K562 (cell line): ENCODE data around the gene PLA2G4D. TPM values are rescaled to one million over a fixed set of nuclear protein-coding genes. Genes with fewer than 3 reads are reported as not detected.

Source experiments
- ATAC-seq: fragments of 200-7000 bp; cut with Tn5 transposase; 3 replicates; pipeline ENCODE4 v1.9.1; 2020; ENCODE audit warnings: moderate library complexity
- BruUV-seq: library from RNA; stranded (reverse); fragments of 400-500 nt; replicated peaks from 2 replicates; lab custom pipeline; 2021; lab: Mats Ljungman, UMichigan
- CTCF ChIA-PET: fragments of 300-600 bp; formaldehyde crosslinking; extraction: SDS; loops from one replicate; lab custom pipeline; 2021; ENCODE audit warnings: low intra/inter-chr PET ratio; lab: Yijun Ruan, JAX
- POLR2A ChIA-PET: fragments of 300-600, 350-650 bp; sonication (Branson Sonifier 250); formaldehyde crosslinking; extraction: SDS; loops from one replicate; lab custom pipeline; 2021; ENCODE audit warnings: antibody characterized with exemption, inconsistent platforms; lab: Yijun Ruan, JAX
- DNase-seq, 4 experiments: peaks; one replicate each; pipeline versions ENCODE4 v3.0.0 to v3.0.0-alpha.2; 2011 to 2018; ENCODE audit warnings: low spot score in 3 of 4, mixed read lengths in 3 of 4; ENCODE audit errors: extremely low read depth in 1 of 4
- FAIRE-seq: peaks from 2 replicates; lab custom pipeline; 2011; peaks lifted over from hg19 to GRCh38; lab: Jason Lieb, UNC
- H2AFZ ChIP-seq: 2 replicates; pipeline ENCODE4 v1.6.0; 2011; ENCODE audit warnings: low read depth, low read length, control low read depth, inconsistent platforms
- H3K27ac ChIP-seq: fragments of 200-600 bp; 3 replicates; pipeline ENCODE4 v1.8.0; 2011; ENCODE audit warnings: low read depth, mild to moderate bottlenecking, control low read depth, inconsistent platforms, low read length, moderate library complexity, mixed read lengths; ENCODE audit errors: extremely low read depth
- H3K27me3 ChIP-seq, 2 experiments: fragments of 300-600 bp in 1 of 2; 2 replicates in 1 of 2; 3 replicates in 1 of 2; pipeline versions ENCODE4 v1.6.0 to v1.8.0; 2011; ENCODE audit warnings: inconsistent platforms in 2 of 2, low read length in 2 of 2, mild to moderate bottlenecking in 1 of 2, mixed read lengths in 1 of 2, moderate library complexity in 1 of 2; ENCODE audit not compliant: control insufficient read depth in 2 of 2, insufficient read depth in 2 of 2
- H3K36me3 ChIP-seq: fragments of 300-600 bp; 3 replicates; pipeline ENCODE4 v1.8.0; 2011; ENCODE audit warnings: mild to moderate bottlenecking, low read length, inconsistent platforms; ENCODE audit not compliant: control insufficient read depth, insufficient read depth
- H3K4me1 ChIP-seq, 2 experiments: fragments of 200-600 bp in 1 of 2; replicated peaks in 1 of 2; 2 replicates in 1 of 2; 3 replicates in 1 of 2; pipeline versions ENCODE4 v1.5.1 to v1.8.0; 2011; ENCODE audit warnings: inconsistent platforms in 2 of 2, low read length in 2 of 2, mild to moderate bottlenecking in 1 of 2, mixed read lengths in 1 of 2, moderate library complexity in 1 of 2; ENCODE audit not compliant: control insufficient read depth in 2 of 2, insufficient read depth in 2 of 2
- H3K4me2 ChIP-seq: 2 replicates; pipeline ENCODE4 v1.6.1; 2011; ENCODE audit warnings: low read length, control low read depth, inconsistent platforms, mixed read lengths; ENCODE audit not compliant: insufficient read depth
- H3K4me3 ChIP-seq: fragments of 200-600 bp; sonication (generic), shearing (Covaris generic); 2 replicates; pipeline ENCODE4 v1.5.1; 2016; ENCODE audit warnings: control low read depth, inconsistent platforms
- H3K79me2 ChIP-seq: fragments of 200-600 bp; 3 replicates; pipeline ENCODE4 v1.8.0; 2011; ENCODE audit warnings: low read length, inconsistent platforms; ENCODE audit not compliant: control insufficient read depth, insufficient read depth
- H3K9ac ChIP-seq, 2 experiments: 2 replicates each; pipeline versions ENCODE4 v1.6.0 to v1.6.1; 2011; ENCODE audit warnings: low read depth in 2 of 2, low read length in 2 of 2, control low read depth in 1 of 2, inconsistent platforms in 1 of 2, mild to moderate bottlenecking in 1 of 2, mixed read lengths in 1 of 2; ENCODE audit not compliant: insufficient read depth in 1 of 2
- H3K9me1 ChIP-seq: one replicate; pipeline ENCODE4 v1.6.0; 2011; ENCODE audit warnings: inconsistent platforms, mild to moderate bottlenecking, low read length, moderate library complexity; ENCODE audit not compliant: control insufficient read depth, insufficient read depth
- H3K9me3 ChIP-seq: replicated peaks from 2 replicates; pipeline ENCODE4 v1.5.1; 2011; ENCODE audit warnings: low read depth, low read length, inconsistent platforms; ENCODE audit not compliant: control insufficient read depth, insufficient read depth
- H4K20me1 ChIP-seq: replicated peaks from 2 replicates; pipeline ENCODE4 v1.6.1; 2011; ENCODE audit warnings: low read length, inconsistent platforms, mixed read lengths; ENCODE audit not compliant: control insufficient read depth, insufficient read depth
- E2F3 ChIP-seq: fragments of 250-450 bp; sonication (Bioruptor Pico); IDR thresholded peaks from 2 replicates; pipeline ENCODE4 v1.4.0; 2020; ENCODE audit warnings: mild to moderate bottlenecking
- ERF ChIP-seq: fragments of 450-650 bp; formaldehyde crosslinking; IDR thresholded peaks from 2 replicates; pipeline ENCODE4 v1.4.0; 2020; ENCODE audit warnings: mild to moderate bottlenecking, mixed read lengths
- FUS ChIP-seq: fragments of 200-400 bp; formaldehyde crosslinking; optimal IDR thresholded peaks from 2 replicates; pipeline ENCODE3; 2017; ENCODE audit warnings: low read depth, low read length
- JUN ChIP-seq, 2 experiments: sonication (generic) in 1 of 2; formaldehyde crosslinking in 1 of 2; IDR thresholded peaks; 2 replicates each; pipeline versions ENCODE4 v1.6.1 to v1.8.0; 2012 to 2022; ENCODE audit warnings: borderline replicate concordance in 2 of 2, mild to moderate bottlenecking in 2 of 2, improper control_type of control experiment in 1 of 2, low read depth in 1 of 2, low read length in 1 of 2, missing genetic modification reagents in 1 of 2
- PCBP1 ChIP-seq: fragments of 200-400 bp; formaldehyde crosslinking; IDR thresholded peaks from 2 replicates; pipeline ENCODE4 v1.6.1; 2018; ENCODE audit warnings: mild to moderate bottlenecking, low read depth, low read length; ENCODE audit not compliant: poor library complexity, severe bottlenecking
- SMARCE1 ChIP-seq: fragments of 450-650 bp; IDR thresholded peaks from 2 replicates; pipeline ENCODE4 v1.7.1; 2016; ENCODE audit warnings: mild to moderate bottlenecking
- WHSC1 ChIP-seq: IDR thresholded peaks from one replicate; pipeline ENCODE4 v1.6.1; 2012; ENCODE audit warnings: low read length, control low read depth, inconsistent platforms
- ZNF408 ChIP-seq: fragments of 250-450 bp; sonication (Bioruptor Pico); IDR thresholded peaks from 2 replicates; pipeline ENCODE4 v1.4.0; 2020; ENCODE audit warnings: low read depth, mild to moderate bottlenecking, moderate library complexity
- ZNF586 ChIP-seq: fragments of 450-650 bp; formaldehyde crosslinking; conservative IDR thresholded peaks from 2 replicates; pipeline ENCODE4 v1.4.0; 2020; ENCODE audit warnings: mild to moderate bottlenecking, moderate library complexity
- WGBS: fragments of 100-300 bp; shearing (Covaris generic); methylation state at CpG from one replicate; pipeline ENCODE4 v1.1.6; 2016; ENCODE audit warnings: low coverage, mixed read lengths; ENCODE audit not compliant: insufficient coverage; ENCODE audit errors: missing lambda C conversion rate; 5-methylcytosine and 5-hydroxymethylcytosine counted together
- in situ Hi-C: fragments of 300-500 bp; cut with MboI; formaldehyde crosslinking; loops from 4 replicates; pipeline ENCODE4 v1.15.0; 2018; ENCODE audit warnings: inconsistent platforms, mixed read lengths
- intact Hi-C: fragments of 100-400 bp; cut with micrococcal nuclease; formaldehyde crosslinking; loops from 2 replicates; pipeline ENCODE4 v1.14.2; 2022
- polyA plus RNA-seq, 8 experiments: library from polyadenylated mRNA; depleted of rRNA in 4 of 8; stranded (reverse) in 5 of 8; unstranded in 3 of 8; fragments of >200 nt; fragmentation: Nextera tagmentation in 2 of 8; fragmentation: Illumina TruSeq in 1 of 8; extraction: Ambion mirVana in 2 of 8; extraction: Trizol in 1 of 8; gene quantifications; 2 replicates each; pipeline versions ENCODE4 v1.2.1 to v1.2.3, GENCODE V29; 2011 to 2014; ENCODE audit warnings: inconsistent platforms in 1 of 8, missing spikeins in 1 of 8
- total RNA-seq, 7 experiments: library from RNA; depleted of rRNA in 6 of 7; stranded (reverse); fragments of >200 nt in 6 of 7; fragmentation: Illumina TruSeq in 2 of 7; extraction: Trizol in 2 of 7; gene quantifications; 2 replicates each; pipeline versions ENCODE4 v1.2.1 to v1.2.3, GENCODE V29; 2011 to 2021; ENCODE audit warnings: low replicate concordance in 1 of 7
- TF ChIP-seq, protein P1 (sequence below): fragments of 250-450 bp; sonication (Bioruptor Pico); IDR thresholded peaks from 2 replicates; pipeline ENCODE4 v1.5.0; 2020; ENCODE audit warnings: mild to moderate bottlenecking
- TF ChIP-seq, protein P2 (sequence below), 3 experiments: fragments of 200-800 bp in 1 of 3; fragments of 250-450 bp in 1 of 3; fragments of 450-650 bp in 1 of 3; sonication (Bioruptor Pico) in 1 of 3; sonication (Bioruptor generic) in 1 of 3; formaldehyde crosslinking in 1 of 3; IDR thresholded peaks; 2 replicates each; pipeline versions ENCODE4 v1.6.1 to v1.8.0; 2016 to 2022; ENCODE audit warnings: mild to moderate bottlenecking in 2 of 3, missing genetic modification characterization in 2 of 3, missing compliant biosample characterization in 1 of 3, moderate library complexity in 1 of 3
- TF ChIP-seq, protein P3 (sequence below): fragments of 250-450 bp; sonication (Bioruptor Pico); IDR thresholded peaks from 2 replicates; pipeline ENCODE4 v1.4.0; 2020; ENCODE audit warnings: mild to moderate bottlenecking

The PLA2G4D gene
- total and polyA plus RNA-seq, 9 of the 15 experiments (the other 6 are each of a cell fraction or from before 2014, with no cell fraction given): 0.04 TPM; not detected in 8

DNA sequence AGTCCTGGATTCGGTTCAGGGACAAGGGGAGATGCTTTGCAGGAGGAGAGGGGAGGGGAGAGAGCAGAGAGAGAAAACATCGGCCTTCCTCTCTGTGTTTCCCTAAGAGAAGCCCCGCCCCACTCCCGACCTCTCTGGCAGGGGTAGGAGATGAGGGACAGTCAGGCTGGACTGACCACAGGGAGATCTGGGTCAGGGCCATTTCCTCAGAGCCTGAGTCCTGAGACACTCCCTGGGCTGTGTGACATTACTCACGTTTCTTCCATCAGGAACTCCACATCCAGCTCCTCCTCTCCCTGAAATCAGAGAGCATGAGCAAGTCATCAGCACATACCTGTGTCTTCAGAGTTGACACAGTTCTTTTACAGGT is 9.1 kb downstream of the PLA2G4D start:
- FAIRE-seq: no peak
- Histone ChIP-seq H3K27me3 (peaks cover 39 to 86% of the 10 kb centered on the region in 2 experiments), H3K9ac (no peak overlapping the region), H4K20me1 (peaks cover 16% of the 10 kb centered on the region), H3K4me3 (no peak overlapping the region), H2AFZ (no peak overlapping the region), H3K9me1 (no peaks in the 10 kb centered on the region), H3K4me1 (peaks cover 0 to 19% of the 10 kb centered on the region in 2 experiments; a peak in 3 of 5 replicates), H3K27ac (no peak overlapping the region), H3K79me2 (no peaks in the 10 kb centered on the region), H3K4me2 (no peak overlapping the region), H3K36me3 (no peaks in the 10 kb centered on the region), H3K9me3 (no peaks in the 10 kb centered on the region)
- in situ Hi-C loops (no loop called here), intact Hi-C loops (no loop called here)
- DNase-seq: no peak
- ATAC-seq: no peak
- CTCF ChIA-PET: interaction anchor here (0.6 to 2.7 kb wide), 5 partner anchors 20 to 96 kb away, joined by 3 to 18 read pairs (median 4); no protein-coding TSS in a partner anchor
- POLR2A ChIA-PET: no interaction called here
- WGBS: 0% methylated on average over 5 of the region's 5 CpGs
- BruUV-seq: no TSS peak
- TF ChIP-seq ZNF408: no peak
- TF ChIP-seq, protein P1, sequence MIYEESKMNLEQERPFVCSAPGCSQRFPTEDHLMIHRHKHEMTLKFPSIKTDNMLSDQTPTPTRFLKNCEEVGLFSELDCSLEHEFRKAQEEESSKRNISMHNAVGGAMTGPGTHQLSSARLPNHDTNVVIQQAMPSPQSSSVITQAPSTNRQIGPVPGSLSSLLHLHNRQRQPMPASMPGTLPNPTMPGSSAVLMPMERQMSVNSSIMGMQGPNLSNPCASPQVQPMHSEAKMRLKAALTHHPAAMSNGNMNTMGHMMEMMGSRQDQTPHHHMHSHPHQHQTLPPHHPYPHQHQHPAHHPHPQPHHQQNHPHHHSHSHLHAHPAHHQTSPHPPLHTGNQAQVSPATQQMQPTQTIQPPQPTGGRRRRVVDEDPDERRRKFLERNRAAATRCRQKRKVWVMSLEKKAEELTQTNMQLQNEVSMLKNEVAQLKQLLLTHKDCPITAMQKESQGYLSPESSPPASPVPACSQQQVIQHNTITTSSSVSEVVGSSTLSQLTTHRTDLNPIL (CRISPR knock-in tag): no peak
- TF ChIP-seq, protein P2, sequence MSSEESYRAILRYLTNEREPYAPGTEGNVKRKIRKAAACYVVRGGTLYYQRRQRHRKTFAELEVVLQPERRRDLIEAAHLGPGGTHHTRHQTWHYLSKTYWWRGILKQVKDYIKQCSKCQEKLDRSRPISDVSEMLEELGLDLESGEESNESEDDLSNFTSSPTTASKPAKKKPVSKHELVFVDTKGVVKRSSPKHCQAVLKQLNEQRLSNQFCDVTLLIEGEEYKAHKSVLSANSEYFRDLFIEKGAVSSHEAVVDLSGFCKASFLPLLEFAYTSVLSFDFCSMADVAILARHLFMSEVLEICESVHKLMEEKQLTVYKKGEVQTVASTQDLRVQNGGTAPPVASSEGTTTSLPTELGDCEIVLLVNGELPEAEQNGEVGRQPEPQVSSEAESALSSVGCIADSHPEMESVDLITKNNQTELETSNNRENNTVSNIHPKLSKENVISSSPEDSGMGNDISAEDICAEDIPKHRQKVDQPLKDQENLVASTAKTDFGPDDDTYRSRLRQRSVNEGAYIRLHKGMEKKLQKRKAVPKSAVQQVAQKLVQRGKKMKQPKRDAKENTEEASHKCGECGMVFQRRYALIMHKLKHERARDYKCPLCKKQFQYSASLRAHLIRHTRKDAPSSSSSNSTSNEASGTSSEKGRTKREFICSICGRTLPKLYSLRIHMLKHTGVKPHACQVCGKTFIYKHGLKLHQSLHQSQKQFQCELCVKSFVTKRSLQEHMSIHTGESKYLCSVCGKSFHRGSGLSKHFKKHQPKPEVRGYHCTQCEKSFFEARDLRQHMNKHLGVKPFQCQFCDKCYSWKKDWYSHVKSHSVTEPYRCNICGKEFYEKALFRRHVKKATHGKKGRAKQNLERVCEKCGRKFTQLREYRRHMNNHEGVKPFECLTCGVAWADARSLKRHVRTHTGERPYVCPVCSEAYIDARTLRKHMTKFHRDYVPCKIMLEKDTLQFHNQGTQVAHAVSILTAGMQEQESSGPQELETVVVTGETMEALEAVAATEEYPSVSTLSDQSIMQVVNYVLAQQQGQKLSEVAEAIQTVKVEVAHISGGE (CRISPR knock-in tag; IDR thresholded peaks at IDR 0.05): no peak
- no peak for TF ChIP-seq E2F3 (CRISPR knock-in tag)
- no peak for TF ChIP-seq PCBP1
- no peak for TF ChIP-seq WHSC1
- TF ChIP-seq, protein P3, sequence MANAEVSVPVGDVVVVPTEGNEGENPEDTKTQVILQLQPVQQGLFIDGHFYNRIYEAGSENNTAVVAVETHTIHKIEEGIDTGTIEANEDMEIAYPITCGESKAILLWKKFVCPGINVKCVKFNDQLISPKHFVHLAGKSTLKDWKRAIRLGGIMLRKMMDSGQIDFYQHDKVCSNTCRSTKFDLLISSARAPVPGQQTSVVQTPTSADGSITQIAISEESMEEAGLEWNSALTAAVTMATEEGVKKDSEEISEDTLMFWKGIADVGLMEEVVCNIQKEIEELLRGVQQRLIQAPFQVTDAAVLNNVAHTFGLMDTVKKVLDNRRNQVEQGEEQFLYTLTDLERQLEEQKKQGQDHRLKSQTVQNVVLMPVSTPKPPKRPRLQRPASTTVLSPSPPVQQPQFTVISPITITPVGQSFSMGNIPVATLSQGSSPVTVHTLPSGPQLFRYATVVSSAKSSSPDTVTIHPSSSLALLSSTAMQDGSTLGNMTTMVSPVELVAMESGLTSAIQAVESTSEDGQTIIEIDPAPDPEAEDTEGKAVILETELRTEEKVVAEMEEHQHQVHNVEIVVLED (CRISPR knock-in tag): no peak
- TF ChIP-seq FUS: no peak
- no peak for TF ChIP-seq ERF (CRISPR knock-in tag)
- TF ChIP-seq JUN (IDR thresholded peaks at IDR 0.05; ENCODE audit: borderline replicate concordance, low read depth, low read length): no peak
- no peak for TF ChIP-seq JUN (CRISPR knock-in tag; IDR thresholded peaks at IDR 0.05; ENCODE audit: borderline replicate concordance)
- TF ChIP-seq SMARCE1: no peak
- no peak for TF ChIP-seq ZNF586 (CRISPR knock-in tag)
